ENCODE data around the gene CERS2. TPM values are rescaled to one million over a fixed set of nuclear protein-coding genes. Genes with fewer than 3 reads are reported as not detected.

CERS2 gene
- total RNA-seq, 3 donors from 2014 or later (not counting 1 experiment from before 2014, with no cell fraction given), result 122 to 129 (median 127) TPM

GRCh38 chr1:151009206-151009587 lies 34.6 kb upstream of the CERS2 start:
- Histone ChIP-seq H3K4me1 (ENCODE audit: control insufficient read depth, insufficient read depth, low read length) (peaks cover 45% of the 10 kb centered on the region), H3K9me3 (ENCODE audit: control insufficient read depth, insufficient read depth, low read length) (no peaks in the 10 kb centered on the region), H3K4me3 (ENCODE audit: low read length) (peak overlapping the region; percentile 73), H3K36me3 (ENCODE audit: control insufficient read depth, insufficient read depth, low read length) (peaks cover 3% of the 10 kb centered on the region), H3K27me3 (ENCODE audit: control insufficient read depth, insufficient read depth, low read length) (no peaks in the 10 kb centered on the region), H3K27ac (ENCODE audit: low read length) (peak overlapping the region; percentile 95)
- no peaks in the 10 kb centered on the region for H3K36me3 Mint-ChIP-seq
- no peak for ATAC-seq
- H3K9me3 Mint-ChIP-seq, result no peaks in the 10 kb centered on the region
- peak overlapping the region; percentile 94 for H3K4me3 Mint-ChIP-seq
- peak overlapping the region; percentile 95 to 96 for H3K27ac Mint-ChIP-seq
- TF ChIP-seq CTCF (IDR thresholded peaks at IDR 0.05), result no peak
- no peaks in the 10 kb centered on the region for H3K27me3 Mint-ChIP-seq (ENCODE audit: low read depth in 2 of 2)
- peaks cover 53 to 61% of the 10 kb centered on the region in 2 donors for H3K4me1 Mint-ChIP-seq
- 80% methylated on average over 3 of the region's 3 CpGs for WGBS (ENCODE audit: insufficient coverage)
- intact Hi-C loops (cut with micrococcal nuclease), result loop anchor here (2.0 kb wide), 1 partner anchor 40 kb away; no protein-coding TSS in a partner anchor
- DNase-seq, result no peak

- Mint-ChIP-seq H3K27me3 (ENCODE audit: low read depth in 2 of 2) (no peaks in the 10 kb centered on the region), H3K9me3 (no peaks in the 10 kb centered on the region), H3K36me3 (no peaks in the 10 kb centered on the region), H3K4me1 (peaks cover 53 to 61% of the 10 kb centered on the region in 2 donors), H3K27ac (peak within 1 kb of the TSS; percentile 95 to 96), H3K4me3 (peak within 1 kb of the TSS; percentile 94)
- H3K9me3 ChIP-seq (ENCODE audit: control insufficient read depth, insufficient read depth, low read length), result no peaks in the 10 kb centered on the region
- peaks cover 48% of the 10 kb centered on the region for H3K4me1 ChIP-seq (ENCODE audit: control insufficient read depth, insufficient read depth, low read length)
- H3K27me3 ChIP-seq (ENCODE audit: control insufficient read depth, insufficient read depth, low read length), result no peaks in the 10 kb centered on the region
- TF ChIP-seq CTCF (IDR thresholded peaks at IDR 0.05), result no peak
- intact Hi-C loops (cut with micrococcal nuclease), result loop anchor here (1.0 to 2.0 kb wide), 2 partner anchors 40 to 51 kb away; partner anchors contain the start of gene CDC42SE1
- DNase-seq, result peak; percentile 96 to 99
- H3K4me3 ChIP-seq (ENCODE audit: low read length), result peak within 1 kb of the TSS; percentile 73
- H3K27ac ChIP-seq (ENCODE audit: low read length), result peak within 1 kb of the TSS; percentile 95
- WGBS (ENCODE audit: insufficient coverage), result under 1% methylated on average over 69 of the region's 69 CpGs
- H3K36me3 ChIP-seq (ENCODE audit: control insufficient read depth, insufficient read depth, low read length), result peaks cover 3% of the 10 kb centered on the region
- peak; percentile 87 to 97 (median 93) for ATAC-seq
These were observed 33.9 kb upstream of the CERS2 start, which contains the start of gene PRUNE1 for GRCh38 chr1:151008244-151009205. PRUNE1 (plus strand) TSS chr1:151008449; CDS start chr1:151008633, 184 bp downstream.

GRCh38 chr1:151007853-151008243 lies 33.2 kb upstream of the CERS2 start:
- Histone ChIP-seq H3K27me3 (ENCODE audit: control insufficient read depth, insufficient read depth, low read length) (no peaks in the 10 kb centered on the region), H3K4me1 (ENCODE audit: control insufficient read depth, insufficient read depth, low read length) (peaks cover 55% of the 10 kb centered on the region), H3K27ac (ENCODE audit: low read length) (peak overlapping the region; percentile 95), H3K4me3 (ENCODE audit: low read length) (peak overlapping the region; percentile 73), H3K36me3 (ENCODE audit: control insufficient read depth, insufficient read depth, low read length) (no peaks in the 10 kb centered on the region), H3K9me3 (ENCODE audit: control insufficient read depth, insufficient read depth, low read length) (no peaks in the 10 kb centered on the region)
- DNase-seq (no peak), ATAC-seq (no peak)
- WGBS (ENCODE audit: insufficient coverage), result 21% methylated on average over 4 of the region's 4 CpGs
- peaks cover 53 to 65% of the 10 kb centered on the region in 2 donors for H3K4me1 Mint-ChIP-seq
- H3K27me3 Mint-ChIP-seq (ENCODE audit: low read depth in 2 of 2), result no peaks in the 10 kb centered on the region
- no peak for TF ChIP-seq CTCF (IDR thresholded peaks at IDR 0.05)
- no peaks in the 10 kb centered on the region for H3K9me3 Mint-ChIP-seq
- no peaks in the 10 kb centered on the region for H3K36me3 Mint-ChIP-seq
- intact Hi-C loops (cut with micrococcal nuclease), result loop anchor here (1.0 to 2.0 kb wide), 2 partner anchors 41 to 51 kb away; partner anchors contain the start of gene CDC42SE1
- peak overlapping the region; percentile 95 to 96 for H3K27ac Mint-ChIP-seq
- peak overlapping the region; percentile 94 for H3K4me3 Mint-ChIP-seq

Data from natural killer cell (primary cell).